ENCODE data around the gene CLTCL1. TPM values are rescaled to one million over a fixed set of nuclear protein-coding genes. Genes with fewer than 3 reads are reported as not detected.

CLTCL1 gene
- total RNA-seq, 1 experiment from 2014 or later = 7.1 TPM

DNA sequence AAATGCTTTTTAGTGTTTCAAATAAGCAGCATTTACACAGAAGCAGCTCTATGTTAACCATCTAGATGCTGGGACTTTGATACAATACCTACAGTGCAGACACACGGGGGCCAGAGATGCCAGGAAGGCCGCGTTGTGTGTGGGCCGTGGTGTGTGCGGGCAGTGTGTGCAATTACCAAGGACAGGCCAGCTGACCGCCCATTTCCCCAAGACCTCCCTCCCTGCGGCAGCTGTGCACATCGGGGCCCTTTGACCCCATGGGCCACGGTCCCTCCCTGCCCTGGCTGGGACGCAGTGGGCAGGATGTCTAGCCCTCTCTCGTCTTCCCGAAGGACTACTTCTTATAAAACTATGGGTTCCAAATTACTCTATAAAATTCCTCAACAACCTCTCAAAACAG is 38.4 kb downstream of the CLTCL1 start:
- H3K36me3 ChIP-seq (ENCODE audit: control insufficient read depth in 1 of 2, insufficient read depth in 2 of 2, low read length in 2 of 2) = no peaks in the 10 kb centered on the region
- no peak overlapping the region for H2AFZ ChIP-seq (ENCODE audit: low read depth, low read length, poor library complexity, severe bottlenecking)
- H3K79me2 ChIP-seq (ENCODE audit: insufficient read depth, low read length) = no peaks in the 10 kb centered on the region
- no peaks in the 10 kb centered on the region for H3K4me1 ChIP-seq (ENCODE audit: control insufficient read depth in 1 of 2, insufficient read depth in 2 of 2, low read length in 2 of 2)
- CTCF ChIA-PET = no interaction called here
- ATAC-seq (no peak), DNase-seq (ENCODE audit: low read depth, low spot score) (no peak)
- H3K4me3 ChIP-seq (replicated peaks in 1 of 2; ENCODE audit: low read depth in 1 of 2, low read length in 2 of 2) = no peak overlapping the region
- H3K27me3 ChIP-seq (ENCODE audit: insufficient read depth, low read length) = no peaks in the 10 kb centered on the region
- no peaks in the 10 kb centered on the region for H3K9me2 ChIP-seq (ENCODE audit: insufficient read depth)
- H4K20me1 ChIP-seq (ENCODE audit: insufficient read depth) = no peaks in the 10 kb centered on the region
- no peaks in the 10 kb centered on the region for H3K9me3 ChIP-seq (ENCODE audit: control insufficient read depth in 1 of 2, insufficient read depth in 1 of 2, low read depth in 1 of 2, low read length in 2 of 2)
- H3K9ac ChIP-seq (ENCODE audit: low read length) = no peak overlapping the region
- TF ChIP-seq CEBPB (IDR thresholded peaks at IDR 0.05; ENCODE audit: low read depth) = no peak
- no peak for TF ChIP-seq POLR2A (IDR thresholded peaks at IDR 0.05; ENCODE audit: borderline replicate concordance, extremely low read depth, insufficient read depth, insufficient read length)
- TF ChIP-seq, protein P1, sequence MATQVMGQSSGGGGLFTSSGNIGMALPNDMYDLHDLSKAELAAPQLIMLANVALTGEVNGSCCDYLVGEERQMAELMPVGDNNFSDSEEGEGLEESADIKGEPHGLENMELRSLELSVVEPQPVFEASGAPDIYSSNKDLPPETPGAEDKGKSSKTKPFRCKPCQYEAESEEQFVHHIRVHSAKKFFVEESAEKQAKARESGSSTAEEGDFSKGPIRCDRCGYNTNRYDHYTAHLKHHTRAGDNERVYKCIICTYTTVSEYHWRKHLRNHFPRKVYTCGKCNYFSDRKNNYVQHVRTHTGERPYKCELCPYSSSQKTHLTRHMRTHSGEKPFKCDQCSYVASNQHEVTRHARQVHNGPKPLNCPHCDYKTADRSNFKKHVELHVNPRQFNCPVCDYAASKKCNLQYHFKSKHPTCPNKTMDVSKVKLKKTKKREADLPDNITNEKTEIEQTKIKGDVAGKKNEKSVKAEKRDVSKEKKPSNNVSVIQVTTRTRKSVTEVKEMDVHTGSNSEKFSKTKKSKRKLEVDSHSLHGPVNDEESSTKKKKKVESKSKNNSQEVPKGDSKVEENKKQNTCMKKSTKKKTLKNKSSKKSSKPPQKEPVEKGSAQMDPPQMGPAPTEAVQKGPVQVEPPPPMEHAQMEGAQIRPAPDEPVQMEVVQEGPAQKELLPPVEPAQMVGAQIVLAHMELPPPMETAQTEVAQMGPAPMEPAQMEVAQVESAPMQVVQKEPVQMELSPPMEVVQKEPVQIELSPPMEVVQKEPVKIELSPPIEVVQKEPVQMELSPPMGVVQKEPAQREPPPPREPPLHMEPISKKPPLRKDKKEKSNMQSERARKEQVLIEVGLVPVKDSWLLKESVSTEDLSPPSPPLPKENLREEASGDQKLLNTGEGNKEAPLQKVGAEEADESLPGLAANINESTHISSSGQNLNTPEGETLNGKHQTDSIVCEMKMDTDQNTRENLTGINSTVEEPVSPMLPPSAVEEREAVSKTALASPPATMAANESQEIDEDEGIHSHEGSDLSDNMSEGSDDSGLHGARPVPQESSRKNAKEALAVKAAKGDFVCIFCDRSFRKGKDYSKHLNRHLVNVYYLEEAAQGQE (IDR thresholded peaks at IDR 0.05; ENCODE audit: low read depth) = no peak
- no peak for TF ChIP-seq SIN3A (IDR thresholded peaks at IDR 0.05; ENCODE audit: low read depth)
- no peak for TF ChIP-seq CBX3 (IDR thresholded peaks at IDR 0.05; ENCODE audit: low read depth)
- TF ChIP-seq TCF7L2 (IDR thresholded peaks at IDR 0.05; ENCODE audit: borderline replicate concordance, extremely low read depth, insufficient read depth, insufficient read length) = no peak
- no peak for TF ChIP-seq YY1 (IDR thresholded peaks at IDR 0.05; ENCODE audit: extremely low read depth, insufficient replicate concordance, low read depth, low read length)
- TF ChIP-seq, protein P2, sequence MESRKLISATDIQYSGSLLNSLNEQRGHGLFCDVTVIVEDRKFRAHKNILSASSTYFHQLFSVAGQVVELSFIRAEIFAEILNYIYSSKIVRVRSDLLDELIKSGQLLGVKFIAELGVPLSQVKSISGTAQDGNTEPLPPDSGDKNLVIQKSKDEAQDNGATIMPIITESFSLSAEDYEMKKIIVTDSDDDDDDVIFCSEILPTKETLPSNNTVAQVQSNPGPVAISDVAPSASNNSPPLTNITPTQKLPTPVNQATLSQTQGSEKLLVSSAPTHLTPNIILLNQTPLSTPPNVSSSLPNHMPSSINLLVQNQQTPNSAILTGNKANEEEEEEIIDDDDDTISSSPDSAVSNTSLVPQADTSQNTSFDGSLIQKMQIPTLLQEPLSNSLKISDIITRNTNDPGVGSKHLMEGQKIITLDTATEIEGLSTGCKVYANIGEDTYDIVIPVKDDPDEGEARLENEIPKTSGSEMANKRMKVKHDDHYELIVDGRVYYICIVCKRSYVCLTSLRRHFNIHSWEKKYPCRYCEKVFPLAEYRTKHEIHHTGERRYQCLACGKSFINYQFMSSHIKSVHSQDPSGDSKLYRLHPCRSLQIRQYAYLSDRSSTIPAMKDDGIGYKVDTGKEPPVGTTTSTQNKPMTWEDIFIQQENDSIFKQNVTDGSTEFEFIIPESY (IDR thresholded peaks at IDR 0.05; ENCODE audit: extremely low read depth, insufficient replicate concordance, low read length) = no peak
- TF ChIP-seq SRF (IDR thresholded peaks at IDR 0.05; ENCODE audit: low read depth) = no peak
- TF ChIP-seq ZNF274 (IDR thresholded peaks at IDR 0.05; ENCODE audit: low read depth, low read length) = no peak
- TF ChIP-seq EZH2phosphoT487 (IDR thresholded peaks at IDR 0.05; ENCODE audit: borderline replicate concordance) = no peak
- no peak for TF ChIP-seq JUND (IDR thresholded peaks at IDR 0.05)
- POLR2A ChIA-PET = no interaction called here
- intact Hi-C loops (cut with micrococcal nuclease) = no loop called here
- no TSS peak for BruUV-seq (replicated peaks)
- RAD21 ChIA-PET (ENCODE audit: low non-redundant PET in 1 of 2, low total read pairs in 2 of 2, uncharacterized antibody in 2 of 2, unreplicated experiment in 2 of 2) = no interaction called here
- no peak overlapping the region for H3K27ac ChIP-seq (ENCODE audit: low read depth, low read length)
- no peak overlapping the region for H3K4me2 ChIP-seq (ENCODE audit: low read length)
